GM10248 (cell line): ENCODE data around the gene CEP57L1.

Experiments used
- CTCF ChIA-PET: fragments of 300-600 bp; sonication (Branson Sonifier 250); formaldehyde crosslinking; extraction: SDS; loops from one replicate; lab custom pipeline; 2021; ENCODE audit warnings: antibody characterized with exemption; lab: Yijun Ruan, JAX
- POLR2A ChIA-PET: fragments of 350-650 bp; sonication (Branson Sonifier 250); formaldehyde crosslinking; extraction: SDS; loops from one replicate; lab custom pipeline; 2020; ENCODE audit warnings: antibody characterized with exemption; lab: Yijun Ruan, JAX
- DNase-seq: peaks from one replicate; pipeline ENCODE4 v3.0.0; 2012; ENCODE audit errors: extremely low spot score
- CTCF ChIP-seq: IDR thresholded peaks from 2 replicates; pipeline ENCODE4 v1.5.1; 2012; ENCODE audit warnings: mild to moderate bottlenecking, low read depth; ENCODE audit errors: extremely low read depth, missing control alignments, control extremely low read depth

CEP57L1 gene

GRCh38 chr6:109202409-109203264, 107.3 kb downstream of the CEP57L1 start:
- CTCF ChIA-PET = interaction anchor here (1.4 to 1.6 kb wide), 2 partner anchors 7 to 15 kb away, joined by 4 to 5 read pairs; no protein-coding TSS in a partner anchor
- no peak for TF ChIP-seq CTCF
- POLR2A ChIA-PET = no interaction called here
- DNase-seq = no peak

DNA sequence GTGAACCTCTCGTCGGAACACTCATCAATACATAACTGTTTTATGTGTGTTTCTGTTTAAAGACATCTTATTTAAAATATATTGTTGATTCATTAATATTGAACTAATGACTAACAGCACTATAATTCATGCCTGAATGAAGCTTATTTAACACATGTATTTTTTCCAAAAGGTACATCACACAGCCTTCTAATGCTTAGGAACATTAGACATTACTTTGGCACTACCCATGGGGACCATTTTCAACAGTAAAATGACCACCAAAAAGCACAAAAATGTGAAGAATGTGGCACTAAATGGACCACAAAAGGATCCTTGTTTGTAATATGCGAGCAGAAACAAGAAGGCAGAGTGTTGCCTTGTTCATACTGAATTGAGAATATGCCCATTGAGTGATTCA, 109.2 kb downstream of the CEP57L1 start:
- no peak for DNase-seq
- ChIA-PET POLR2A (no interaction called here), CTCF (interaction anchor here (1.6 kb wide), 1 partner anchor 9 kb away, joined by 4 read pairs; no protein-coding TSS in a partner anchor)
- no peak for TF ChIP-seq CTCF

DNA sequence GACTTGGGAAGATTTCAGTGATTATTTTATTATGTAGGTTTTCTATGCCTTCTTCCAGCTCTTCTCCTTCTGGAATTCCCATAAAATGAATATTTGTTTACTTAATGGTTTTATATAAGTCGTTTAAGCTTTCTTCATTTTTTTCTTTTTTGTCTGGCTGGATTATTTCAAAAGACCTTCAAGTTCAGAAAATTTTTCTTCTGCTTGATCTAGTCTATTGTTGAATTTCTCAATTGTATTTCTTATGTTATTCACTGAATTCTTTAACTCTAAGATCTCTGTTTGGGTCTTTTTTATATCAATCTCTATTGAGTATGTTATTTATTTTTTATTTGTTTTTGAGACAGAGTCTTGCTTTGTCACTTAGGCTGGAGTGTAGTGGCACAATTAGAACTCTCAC, 117.4 kb downstream of the CEP57L1 start:
- ChIA-PET CTCF (no interaction called here), POLR2A (no interaction called here)
- TF ChIP-seq CTCF = no peak
- DNase-seq = no peak
